Natural killer cell treated with Interleukin-12 subunit alpha and Interleukin-12 subunit beta and Interleukin-15 and Interleukin-18, amount 100 ng/mL, for 72 hours (primary cell): Measurements from ENCODE around the gene AQP3. TPM values are rescaled to one million over a fixed set of nuclear protein-coding genes. Genes with fewer than 3 reads are reported as not detected.
"Not testable (repeated sequence)": the region's sequence is repeated elsewhere in the genome, so short reads cannot be mapped to it uniquely, and the experiment has no call there.

Source experiments
- ATAC-seq, 2 donors: fragments of 150-1000 bp; cut with Tn5 transposase in 1 of 2; sonication (Bioruptor Pico), chemical (Tn5 transposase) in 1 of 2; 2 replicates each; pipeline ENCODE4 v1.10.0; 2021
- DNase-seq: peaks from one replicate; pipeline ENCODE4 v3.0.0; 2022; ENCODE audit warnings: low spot score
- H3K27ac Mint-ChIP-seq, 2 donors: 1 replicate in 1 of 2; 2 replicates in 1 of 2; pipeline ENCODE4 v1.8.0; 2022; ENCODE audit warnings: mixed read lengths in 2 of 2, mild to moderate bottlenecking in 1 of 2, moderate library complexity in 1 of 2
- H3K27me3 Mint-ChIP-seq, 2 donors: 1 replicate in 1 of 2; 2 replicates in 1 of 2; pipeline ENCODE4 v1.8.0; 2022; ENCODE audit warnings: mixed read lengths in 2 of 2
- H3K36me3 Mint-ChIP-seq: one replicate; pipeline ENCODE4 v1.8.0; 2022; ENCODE audit warnings: mixed read lengths
- H3K4me1 Mint-ChIP-seq, 2 donors: 1 replicate in 1 of 2; 2 replicates in 1 of 2; pipeline ENCODE4 v1.8.0; 2022; ENCODE audit warnings: low read depth in 2 of 2, mixed read lengths in 2 of 2, mild to moderate bottlenecking in 1 of 2
- H3K4me3 Mint-ChIP-seq: one replicate; pipeline ENCODE4 v1.8.0; 2022; ENCODE audit warnings: mixed read lengths
- H3K9me3 Mint-ChIP-seq: 2 replicates; pipeline ENCODE4 v1.8.0; 2022; ENCODE audit warnings: mixed read lengths
- total RNA-seq, 2 donors: library from RNA; stranded (reverse); gene quantifications; one replicate each; pipeline ENCODE4 v1.2.3, GENCODE V29; 2022

The AQP3 gene
- total RNA-seq, 2 donors from 2014 or later: 1.4 to 1.9 TPM

- no peak overlapping the region for H3K4me3 Mint-ChIP-seq
- DNase-seq (no peak), ATAC-seq (peak in 1 of 2 donors; percentile 13)
- no peaks in the 10 kb centered on the region for H3K36me3 Mint-ChIP-seq
- no peaks in the 10 kb centered on the region for H3K4me1 Mint-ChIP-seq
- H3K27ac Mint-ChIP-seq: no peak overlapping the region
- no peaks in the 10 kb centered on the region for H3K27me3 Mint-ChIP-seq
- no peaks in the 10 kb centered on the region for H3K9me3 Mint-ChIP-seq
Measured at GRCh38 chr9:33404788-33405362, 42.5 kb downstream of the AQP3 start.

GRCh38 chr9:33403941-33404787 is 43.2 kb downstream of the AQP3 start:
- H3K27me3 Mint-ChIP-seq: no peaks in the 10 kb centered on the region
- no peak overlapping the region for H3K27ac Mint-ChIP-seq
- H3K4me1 Mint-ChIP-seq: no peaks in the 10 kb centered on the region
- no peak for DNase-seq
- ATAC-seq: peak in 1 of 2 donors; percentile 52
- no peak overlapping the region for H3K4me3 Mint-ChIP-seq
- no peaks in the 10 kb centered on the region for H3K36me3 Mint-ChIP-seq
- H3K9me3 Mint-ChIP-seq: no peaks in the 10 kb centered on the region

GRCh38 chr9:33402371-33402770 is 45.0 kb downstream of the AQP3 start, which contains the start of gene AQP7:
AQP7 (minus strand) TSS chr9:33402568; CDS start chr9:33401262, 1,306 bp downstream.
- not testable (repeated sequence) for DNase-seq, H3K4me3 Mint-ChIP-seq, H3K27me3 Mint-ChIP-seq, H3K27ac Mint-ChIP-seq, H3K9me3 Mint-ChIP-seq, H3K36me3 Mint-ChIP-seq, H3K4me1 Mint-ChIP-seq, ATAC-seq

- not testable (repeated sequence) for H3K36me3 Mint-ChIP-seq, DNase-seq, H3K4me3 Mint-ChIP-seq, H3K27ac Mint-ChIP-seq, H3K9me3 Mint-ChIP-seq, H3K27me3 Mint-ChIP-seq, ATAC-seq, H3K4me1 Mint-ChIP-seq
Measured at GRCh38 chr9:33401809-33402208, 45.6 kb downstream of the AQP3 start.

- not testable (repeated sequence) for H3K36me3 Mint-ChIP-seq, DNase-seq, H3K4me3 Mint-ChIP-seq, H3K9me3 Mint-ChIP-seq, ATAC-seq, H3K27me3 Mint-ChIP-seq, H3K27ac Mint-ChIP-seq, H3K4me1 Mint-ChIP-seq
Measured at GRCh38 chr9:33399047-33399446, 48.3 kb downstream of the AQP3 start.

- not testable (repeated sequence) for H3K9me3 Mint-ChIP-seq, ATAC-seq, H3K4me1 Mint-ChIP-seq, H3K4me3 Mint-ChIP-seq, H3K27me3 Mint-ChIP-seq, DNase-seq, H3K27ac Mint-ChIP-seq, H3K36me3 Mint-ChIP-seq
Measured at GRCh38 chr9:33397801-33398200, 49.6 kb downstream of the AQP3 start.

GRCh38 chr9:33395159-33395879 is 52.1 kb downstream of the AQP3 start:
- ATAC-seq, H3K27ac Mint-ChIP-seq, H3K4me1 Mint-ChIP-seq, H3K4me3 Mint-ChIP-seq, H3K36me3 Mint-ChIP-seq, H3K27me3 Mint-ChIP-seq, H3K9me3 Mint-ChIP-seq, DNase-seq: not testable (repeated sequence)

GRCh38 chr9:33393986-33394385 is 53.4 kb downstream of the AQP3 start:
- not testable (repeated sequence) for ATAC-seq, H3K36me3 Mint-ChIP-seq, H3K27ac Mint-ChIP-seq, DNase-seq, H3K4me3 Mint-ChIP-seq, H3K4me1 Mint-ChIP-seq, H3K9me3 Mint-ChIP-seq
- peaks cover 7 to 10% of the 10 kb centered on the region in 2 donors for H3K27me3 Mint-ChIP-seq

- no peak overlapping the region for H3K27ac Mint-ChIP-seq
- peaks cover 7 to 10% of the 10 kb centered on the region in 2 donors for H3K27me3 Mint-ChIP-seq
Measured at GRCh38 chr9:33393581-33393980, 53.8 kb downstream of the AQP3 start.

GRCh38 chr9:33392591-33393021 is 54.8 kb downstream of the AQP3 start:
- not testable (repeated sequence) for H3K9me3 Mint-ChIP-seq, H3K36me3 Mint-ChIP-seq, ATAC-seq, H3K4me1 Mint-ChIP-seq, H3K27ac Mint-ChIP-seq, DNase-seq, H3K4me3 Mint-ChIP-seq
- H3K27me3 Mint-ChIP-seq: peaks cover 7 to 10% of the 10 kb centered on the region in 2 donors

More at GRCh38 chr9:33393581-33393980, 53.8 kb downstream of the AQP3 start:
- H3K4me1 Mint-ChIP-seq: no peaks in the 10 kb centered on the region
- ATAC-seq (no peak), DNase-seq (no peak)
- no peak overlapping the region for H3K4me3 Mint-ChIP-seq
- H3K9me3 Mint-ChIP-seq: no peaks in the 10 kb centered on the region
- no peaks in the 10 kb centered on the region for H3K36me3 Mint-ChIP-seq

Other genes starting within 250 kb of the AQP3 start
- gene SPINK4, start 207.4 kb downstream of the AQP3 start, total RNA-seq: not detected
- gene BAG1, start 182.9 kb downstream of the AQP3 start, total RNA-seq: 100 to 1,000 TPM in 1 of 2 donors, 10 to 100 TPM in 1; 46.1 to 115 TPM
- gene CHMP5, start 182.5 kb downstream of the AQP3 start, total RNA-seq: 10 to 100 TPM; 40.8 to 63.2 TPM
- 10 to 100 TPM; 41.6 to 57.9 TPM for gene NFX1, start 157.1 kb downstream of the AQP3 start, total RNA-seq
- gene AQP7, start 45.0 kb downstream of the AQP3 start, total RNA-seq: not detected
- 100 to 1,000 TPM in 1 of 2 donors, 10 to 100 TPM in 1; 48.3 to 104 TPM for gene NOL6, start 26.3 kb upstream of the AQP3 start, total RNA-seq
- gene ANKRD18B, start 76.7 kb upstream of the AQP3 start, total RNA-seq: 1 to 10 TPM in 1 of 2 donors, not detected in 1; 3.9 TPM